GM19240 (cell line): Measurements from ENCODE around the gene TUBGCP3.
"Not testable (repeated sequence)": the region's sequence is repeated elsewhere in the genome, so short reads cannot be mapped to it uniquely, and the experiment has no call there.

Experiments
- DNase-seq: peaks from one replicate; pipeline ENCODE4 v3.0.0; 2011; ENCODE audit warnings: low spot score; ENCODE audit not compliant: insufficient read length

TUBGCP3 gene

GRCh38 chr13:112530861-112531260 lies 57.1 kb downstream of the TUBGCP3 start:
- DNase-seq = no peak

- no peak for DNase-seq
Observed at GRCh38 chr13:112529216-112529615, 58.7 kb downstream of the TUBGCP3 start.

GRCh38 chr13:112526146-112526853 lies 61.7 kb downstream of the TUBGCP3 start:
- no peak for DNase-seq

GRCh38 chr13:112525356-112525945 lies 62.5 kb downstream of the TUBGCP3 start:
- no peak for DNase-seq

GRCh38 chr13:112522578-112522977 lies 65.4 kb downstream of the TUBGCP3 start:
- DNase-seq = no peak

GRCh38 chr13:112521073-112521685 lies 66.8 kb downstream of the TUBGCP3 start:
- no peak for DNase-seq

GRCh38 chr13:112519517-112520060 lies 68.4 kb downstream of the TUBGCP3 start:
- DNase-seq = no peak

GRCh38 chr13:112516218-112516617 lies 71.7 kb downstream of the TUBGCP3 start:
- no peak for DNase-seq

GRCh38 chr13:112513761-112514160 lies 74.2 kb downstream of the TUBGCP3 start:
- no peak for DNase-seq

- DNase-seq = no peak
Observed at GRCh38 chr13:112510987-112511685, 76.8 kb downstream of the TUBGCP3 start.

- no peak for DNase-seq
Observed at GRCh38 chr13:112510002-112510780, 77.8 kb downstream of the TUBGCP3 start.

- DNase-seq = no peak
Observed at GRCh38 chr13:112509190-112509589, 78.8 kb downstream of the TUBGCP3 start.

- no peak for DNase-seq
Observed at GRCh38 chr13:112506046-112506445, 81.9 kb downstream of the TUBGCP3 start.

- no peak for DNase-seq
Observed at GRCh38 chr13:112496166-112496565, 91.8 kb downstream of the TUBGCP3 start.

GRCh38 chr13:112495465-112495864 lies 92.5 kb downstream of the TUBGCP3 start:
- DNase-seq = no peak

GRCh38 chr13:112489199-112489598 lies 98.8 kb downstream of the TUBGCP3 start:
- DNase-seq = no peak

GRCh38 chr13:112488343-112489050 lies 99.5 kb downstream of the TUBGCP3 start:
- not testable (repeated sequence) for DNase-seq

- DNase-seq = no peak
Observed at GRCh38 chr13:112487127-112487517, 100.8 kb downstream of the TUBGCP3 start.

GRCh38 chr13:112486386-112487126 lies 101.4 kb downstream of the TUBGCP3 start:
- DNase-seq = no peak

GRCh38 chr13:112485814-112486213 lies 102.1 kb downstream of the TUBGCP3 start:
- not testable (repeated sequence) for DNase-seq
